MM.1S (cell line): Measurements from ENCODE around the gene DRAM1.

Experiments used
- CTCF ChIP-seq: fragments of 300-600 bp; sonication (generic); IDR thresholded peaks from 2 replicates; pipeline ENCODE4 v1.5.1; 2016; ENCODE audit warnings: antibody characterized with exemption, low read length, mixed read lengths
- EZH2 ChIP-seq: fragments of 300-600 bp; sonication (generic); optimal IDR thresholded peaks from 2 replicates; pipeline ENCODE3; 2017; ENCODE audit warnings: low read depth, mild to moderate bottlenecking, antibody characterized with exemption, low read length, mixed read lengths

GRCh38 chr12:101923045-101923718 lies 45.8 kb downstream of the DRAM1 start:
- TF ChIP-seq CTCF (no peak), EZH2 (no peak)
